NCI-H2196 (cell line): ENCODE results near the gene ABCA6.

Experiments used
- DNase-seq: peaks from one replicate; lab custom pipeline; 2025; ENCODE audit not compliant: unreplicated experiment; lab: John Stamatoyannopoulos, UW

The ABCA6 gene

DNA sequence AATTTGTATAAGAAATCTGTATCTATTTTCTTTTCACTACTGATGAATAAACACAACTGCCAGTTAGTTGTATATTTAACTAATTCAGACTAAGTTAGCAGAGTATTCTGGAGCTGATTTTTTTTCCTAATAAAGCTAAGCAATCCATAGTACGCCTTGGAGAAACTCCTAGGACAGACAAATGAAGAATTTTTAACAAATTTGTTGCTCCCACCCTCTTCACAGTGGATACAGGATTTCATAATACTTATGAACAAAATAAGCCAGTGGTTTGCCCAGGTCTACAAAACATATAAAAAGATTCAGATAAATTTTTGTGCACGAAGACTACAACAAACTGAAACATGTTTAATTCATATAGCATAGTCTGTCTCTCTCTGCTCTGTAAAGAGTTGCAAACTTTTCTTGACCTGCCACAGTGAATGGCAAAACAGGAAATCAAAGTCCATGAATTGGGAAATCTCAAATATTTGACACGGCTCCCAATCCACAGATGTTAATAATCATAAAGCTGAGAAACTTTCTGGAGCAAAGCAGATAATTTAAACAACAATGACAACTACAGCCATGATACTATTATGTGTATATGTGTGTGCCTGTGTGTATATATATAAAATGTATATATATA lies 594 bp upstream of the ABCA6 start:
- DNase-seq: no peak

DNA sequence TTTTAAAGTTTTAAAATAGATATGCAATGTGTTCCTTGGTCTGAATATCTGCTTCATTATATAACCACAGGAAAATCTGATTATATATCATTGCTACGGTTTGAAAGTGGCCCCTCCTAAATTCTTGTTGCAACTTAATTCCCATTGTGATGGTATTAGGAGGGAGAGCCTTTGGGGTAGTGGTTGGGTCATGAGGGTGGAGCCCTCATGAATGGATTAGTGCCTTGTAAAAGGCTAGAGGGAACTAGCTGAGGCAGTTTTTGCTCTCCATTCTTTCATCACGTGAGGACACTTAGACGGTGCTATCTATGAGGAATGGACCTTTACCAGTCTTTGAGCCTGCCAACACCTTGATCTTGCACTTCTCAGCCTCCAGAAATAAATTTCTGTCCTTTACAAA lies 7.6 kb downstream of the ABCA6 start:
- no peak for DNase-seq

DNA sequence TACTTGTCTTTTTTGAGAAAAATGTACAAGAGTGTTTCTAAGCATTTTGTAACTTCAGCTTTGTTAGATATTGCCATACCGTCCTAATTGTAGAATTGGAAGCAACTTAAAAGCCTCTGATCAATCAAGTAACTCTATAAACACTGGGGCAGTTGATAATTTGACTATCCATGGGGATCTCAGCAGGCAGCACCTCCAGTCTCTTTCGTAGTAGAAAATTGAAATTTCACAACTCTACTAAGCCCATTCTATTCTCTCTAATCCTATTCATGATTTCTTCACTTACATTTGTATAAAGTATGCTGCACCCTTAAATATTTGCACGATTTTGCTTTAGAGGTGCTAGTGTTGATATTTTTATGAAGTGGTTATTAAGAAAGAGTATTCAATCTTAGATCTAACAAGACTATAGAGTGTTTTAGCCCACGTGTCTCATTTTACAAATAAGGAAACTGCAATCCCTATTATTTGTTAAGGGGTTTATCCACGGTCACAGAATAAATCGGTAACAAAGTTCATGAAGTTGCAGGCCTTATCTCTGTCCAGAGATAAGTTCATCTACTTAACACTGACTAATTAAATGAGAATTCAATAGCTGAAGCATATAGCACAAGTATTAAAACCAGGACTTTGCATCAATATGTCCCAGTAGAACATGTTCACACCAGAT lies 10.9 kb downstream of the ABCA6 start:
- DNase-seq: no peak

DNA sequence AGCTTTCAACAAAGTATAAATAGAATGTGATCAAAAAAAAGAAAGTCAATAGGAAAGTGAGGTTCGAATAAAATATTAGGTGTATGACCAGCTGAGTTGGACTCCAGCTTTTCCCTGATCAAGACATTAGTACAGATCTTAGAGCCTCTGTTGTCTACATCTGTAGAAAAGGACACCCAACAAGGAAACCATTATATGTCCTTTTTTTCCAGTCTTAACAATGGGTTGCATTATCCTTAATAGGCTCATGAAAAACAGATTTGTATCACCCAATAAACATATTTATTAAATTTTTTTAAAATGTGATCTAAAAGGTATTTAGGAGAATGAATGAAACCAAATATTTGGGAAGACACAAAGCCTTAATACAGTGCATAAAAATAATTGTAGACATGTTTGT lies 18.1 kb downstream of the ABCA6 start:
- no peak for DNase-seq

DNA sequence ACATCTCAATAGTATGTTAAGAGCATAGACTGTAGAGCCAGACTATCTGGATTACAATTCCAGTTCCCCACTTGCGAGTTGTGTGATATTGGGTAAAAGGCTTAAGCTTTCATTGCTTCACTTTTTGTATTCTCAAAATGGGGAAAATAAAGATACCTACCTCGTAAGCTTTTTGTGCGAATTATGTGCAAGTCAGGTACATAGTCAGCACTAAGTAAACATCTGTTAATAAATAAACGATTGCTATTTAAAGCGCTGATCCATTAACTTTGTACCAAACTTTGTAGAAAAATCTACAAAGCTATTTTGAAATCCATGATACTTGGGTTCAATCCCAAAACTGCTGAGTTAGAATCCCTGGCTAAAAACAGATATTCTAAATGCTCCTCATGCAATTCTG lies 19.6 kb downstream of the ABCA6 start:
- DNase-seq: no peak

DNA sequence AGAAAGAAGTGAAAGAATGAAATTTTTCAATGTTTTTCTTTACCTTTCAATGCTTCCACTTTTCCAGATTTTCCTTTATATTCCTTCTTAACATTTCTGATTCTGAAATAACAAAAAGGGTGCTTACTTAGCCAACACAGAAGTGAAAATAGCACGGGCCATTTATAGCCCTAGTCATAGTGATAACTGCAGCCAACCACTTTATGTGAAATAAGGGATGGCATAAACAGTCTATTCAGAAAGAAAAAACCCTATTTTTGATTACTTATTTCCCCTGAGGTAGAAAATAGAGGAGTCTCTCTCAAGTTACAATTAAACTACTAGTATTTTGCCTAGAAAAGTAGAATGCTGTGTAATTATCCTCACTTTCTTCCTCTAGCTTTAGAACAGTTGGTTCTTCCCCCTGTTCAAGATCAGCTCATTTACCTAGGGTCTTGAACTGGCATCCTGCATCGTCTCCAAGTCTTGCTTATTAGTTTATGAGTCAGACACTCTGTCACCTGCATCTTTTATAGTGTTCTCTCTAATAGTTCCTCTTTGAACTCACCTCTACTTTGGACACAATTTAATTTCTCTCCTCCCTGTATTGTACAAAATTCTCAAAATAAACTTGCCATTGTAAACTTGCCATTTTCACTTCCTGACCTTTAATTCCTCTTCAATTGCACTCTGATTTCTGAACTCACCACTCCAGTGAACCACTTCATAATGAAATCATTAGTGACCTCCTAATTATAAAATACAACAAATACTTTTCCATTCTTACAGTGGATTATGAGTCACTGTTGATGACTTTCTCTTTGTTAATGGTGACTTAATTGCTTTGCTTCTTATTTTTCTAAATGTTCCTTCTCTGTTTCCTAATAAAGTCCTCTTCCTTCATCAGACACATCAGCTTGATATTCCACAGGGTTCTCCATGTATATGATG lies 23.6 kb downstream of the ABCA6 start:
- no peak for DNase-seq

DNA sequence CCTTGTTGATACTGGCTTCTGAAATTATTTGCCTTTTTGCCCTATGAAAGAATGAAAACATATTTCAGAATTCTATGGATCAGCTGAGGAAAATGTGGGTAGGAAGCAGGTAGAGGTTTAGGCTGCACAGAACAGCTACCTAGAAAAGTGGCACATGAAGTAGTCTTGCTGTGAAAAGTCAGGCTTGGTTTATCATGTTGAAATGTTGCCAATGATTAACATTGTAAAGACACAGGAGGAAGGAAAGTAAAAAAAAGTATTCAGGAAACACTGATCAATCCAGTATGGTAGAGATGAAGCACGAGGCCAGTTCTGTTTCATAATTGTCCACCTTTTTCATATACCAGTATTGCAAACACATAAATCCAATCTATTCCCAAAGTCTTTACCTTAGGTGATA lies 29.9 kb downstream of the ABCA6 start:
- DNase-seq: no peak

DNA sequence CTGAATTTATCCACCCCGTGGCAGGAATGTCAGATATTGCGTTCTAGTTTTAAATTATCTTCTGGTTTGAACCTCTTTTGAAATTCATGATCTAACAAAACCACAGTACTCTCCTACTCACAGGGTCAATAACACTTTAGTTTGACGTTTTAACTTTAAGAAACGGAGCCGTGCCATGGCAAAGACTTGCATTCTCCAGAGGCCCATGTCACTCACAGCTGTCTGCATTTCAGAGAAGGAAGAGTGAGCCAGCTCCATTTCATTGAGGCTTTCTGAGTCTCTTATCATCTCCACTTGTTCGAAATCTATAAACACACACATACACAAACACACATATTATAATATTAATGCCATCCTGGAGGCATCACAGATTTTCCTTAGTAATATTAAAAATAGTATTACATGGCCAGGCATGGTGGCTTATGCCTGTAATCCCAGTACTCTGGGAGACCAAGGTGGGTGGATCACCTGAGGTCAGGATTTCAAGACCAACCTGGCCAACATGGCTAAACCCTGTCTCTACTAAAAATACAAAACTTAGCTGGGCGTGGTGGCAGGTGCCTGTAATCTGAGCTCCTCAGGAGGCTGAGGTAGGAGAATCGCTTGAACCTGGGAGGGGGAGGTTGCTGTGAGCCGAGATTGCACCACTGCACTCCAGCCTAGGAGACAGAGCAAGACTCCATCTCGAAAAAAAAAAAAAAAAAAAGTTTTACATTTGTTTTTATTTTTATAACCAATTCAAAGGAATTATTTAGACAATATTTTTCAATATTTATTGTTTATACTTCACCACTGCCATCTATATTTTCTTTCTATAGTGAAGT lies 35.6 kb downstream of the ABCA6 start:
- no peak for DNase-seq

DNA sequence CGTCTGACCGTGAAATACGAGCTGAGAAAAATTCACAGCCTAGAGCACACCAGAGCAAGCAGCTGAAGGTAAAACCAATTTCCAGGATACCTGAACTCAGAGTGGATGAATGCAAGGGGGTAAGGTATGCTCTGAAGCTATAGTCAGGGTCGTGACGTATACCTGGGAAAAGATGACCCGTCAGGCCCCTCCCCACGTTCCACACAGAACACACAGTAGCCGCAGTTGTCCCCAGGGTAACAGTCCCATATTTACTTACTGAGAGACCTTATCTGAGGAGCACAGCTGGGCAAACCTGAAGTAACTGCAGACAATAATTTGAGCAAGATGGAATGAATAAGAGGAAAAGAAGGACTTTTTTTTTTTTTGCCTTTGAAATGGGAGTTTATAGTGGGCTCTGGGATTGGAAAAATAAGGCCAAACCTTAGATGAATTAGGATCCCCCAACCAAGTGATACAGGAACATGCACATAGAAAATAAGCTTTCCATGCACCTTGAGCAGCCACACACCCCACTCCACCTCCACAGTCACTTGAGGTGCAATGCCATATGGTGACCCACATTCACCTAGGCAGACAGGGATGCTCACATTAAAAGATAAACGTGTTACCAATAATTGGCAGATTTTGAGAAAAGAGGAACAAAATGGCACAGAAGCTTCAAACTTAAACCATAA lies 38.0 kb downstream of the ABCA6 start:
- no peak for DNase-seq

DNA sequence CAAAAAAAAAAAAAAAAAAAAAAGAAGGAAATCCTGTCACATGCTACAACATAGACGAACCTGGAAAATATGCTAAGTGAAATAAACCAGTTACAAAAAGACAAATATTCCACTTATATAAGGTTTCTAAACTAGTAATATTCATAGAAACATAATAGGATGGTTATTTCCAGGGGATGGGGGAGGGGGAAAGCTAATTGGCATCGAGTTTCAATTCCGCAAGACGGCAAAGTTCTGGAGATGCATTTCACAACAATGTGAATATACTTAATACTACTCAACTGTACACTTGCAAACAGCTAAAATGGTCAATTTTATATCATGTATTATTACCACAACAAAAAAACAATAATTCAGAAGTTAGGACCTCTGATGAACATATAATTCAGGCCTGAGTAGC lies 43.1 kb downstream of the ABCA6 start:
- DNase-seq: no peak

DNA sequence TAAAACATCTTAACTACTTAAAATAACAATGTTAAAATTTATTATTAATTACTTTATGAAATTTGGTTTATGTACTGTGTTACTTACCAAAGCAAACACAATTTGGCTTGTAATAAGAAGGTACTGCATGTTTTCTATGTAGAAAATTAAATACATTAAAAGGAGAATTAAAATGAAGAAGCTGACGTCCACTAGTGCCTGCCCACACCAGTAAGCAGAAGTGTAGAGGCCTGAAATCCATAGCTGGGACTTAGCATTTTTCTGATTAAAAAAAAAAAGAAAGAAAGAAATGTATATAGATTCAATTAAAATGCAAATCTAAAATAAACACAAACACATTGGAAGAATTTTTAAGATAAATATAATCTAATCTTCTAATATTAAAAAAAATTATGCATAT lies 45.2 kb downstream of the ABCA6 start:
- no peak for DNase-seq

DNA sequence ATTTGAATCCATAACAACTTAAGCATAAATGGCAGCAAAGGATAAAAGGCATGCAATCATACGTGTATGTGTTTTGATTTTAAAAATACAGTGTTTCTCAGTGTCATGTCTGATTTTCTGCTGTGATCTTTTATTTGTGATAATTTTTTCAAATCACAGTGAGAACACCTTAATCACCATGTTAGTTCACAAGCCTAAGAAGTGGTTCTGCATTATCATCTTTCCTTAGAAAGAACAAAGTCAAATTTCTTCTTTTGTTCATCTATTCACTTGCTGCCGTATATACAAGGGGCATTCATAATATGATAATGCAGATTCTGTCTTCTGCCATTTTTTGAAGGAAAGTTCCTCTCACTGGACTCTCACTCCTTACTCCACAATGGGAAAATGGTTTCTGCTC lies 47.7 kb downstream of the ABCA6 start:
- DNase-seq: no peak

DNA sequence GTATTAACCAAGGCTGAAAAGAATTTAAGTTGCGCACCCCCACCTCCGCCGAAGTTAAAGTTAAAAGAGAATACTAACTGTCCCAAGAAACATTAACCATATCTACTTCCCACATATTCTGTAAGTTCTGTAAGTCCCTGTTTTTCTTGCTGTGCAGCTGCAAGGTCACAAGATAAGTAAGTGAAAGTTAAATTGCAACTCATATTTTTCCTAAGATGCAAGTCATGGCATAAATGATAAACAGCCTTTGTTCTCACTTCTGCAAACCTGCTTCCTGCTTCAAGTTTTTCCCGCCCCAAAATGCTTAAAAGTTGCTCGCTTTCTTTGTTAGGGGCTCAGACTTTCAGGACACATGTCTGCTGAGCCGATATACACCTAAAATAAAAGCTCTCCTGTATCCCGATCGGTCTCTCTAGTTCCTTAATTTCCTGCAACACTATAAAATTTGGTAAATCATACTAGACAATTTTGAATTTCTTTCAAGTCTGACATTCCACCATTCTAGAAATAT lies 48.4 kb downstream of the ABCA6 start:
- no peak for DNase-seq

DNA sequence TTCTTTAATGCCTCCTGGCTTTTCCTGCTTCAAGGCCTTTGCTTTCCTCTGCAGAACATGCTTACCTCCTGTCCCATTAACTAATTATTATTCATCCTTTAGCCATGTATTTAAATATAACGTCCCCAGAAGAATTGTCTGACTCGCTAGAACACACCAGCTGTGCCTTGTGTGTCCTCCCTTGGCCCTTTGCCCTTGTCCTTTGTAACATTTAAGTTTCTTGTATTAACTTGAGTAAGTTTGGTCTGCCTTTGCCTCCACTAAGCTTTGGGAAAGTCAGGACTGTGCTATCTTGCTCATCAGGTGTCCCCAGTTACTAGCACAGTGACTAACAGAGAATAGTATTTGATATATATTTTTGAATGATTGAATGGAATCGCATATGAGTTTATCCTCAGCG lies 51.3 kb downstream of the ABCA6 start:
- DNase-seq: no peak

DNA sequence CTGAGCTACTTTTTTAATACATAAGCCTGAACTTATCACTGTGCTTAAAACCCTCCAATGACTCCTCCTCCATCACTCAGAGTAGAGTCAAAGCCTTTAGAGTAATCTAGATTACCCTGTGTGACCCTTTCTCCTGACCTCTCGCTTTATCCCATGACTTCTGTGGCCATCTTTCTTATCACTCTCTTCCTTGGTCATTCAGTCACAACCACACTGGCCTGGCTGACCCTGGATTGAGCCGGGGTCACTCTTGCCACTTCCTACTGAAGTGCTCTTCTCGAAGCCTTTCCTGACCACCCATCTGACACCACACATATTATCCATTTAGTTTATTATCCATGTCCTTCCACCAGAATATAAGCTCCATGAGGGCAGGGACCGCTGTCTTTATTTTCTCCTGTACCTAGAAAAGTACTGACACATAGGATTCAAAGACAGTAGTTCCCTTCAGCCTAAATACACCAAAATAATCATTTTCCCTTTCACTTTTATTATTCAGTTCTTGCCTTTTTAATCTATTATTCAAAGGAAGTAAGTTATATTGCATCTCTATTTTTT lies 53.0 kb downstream of the ABCA6 start:
- no peak for DNase-seq

DNA sequence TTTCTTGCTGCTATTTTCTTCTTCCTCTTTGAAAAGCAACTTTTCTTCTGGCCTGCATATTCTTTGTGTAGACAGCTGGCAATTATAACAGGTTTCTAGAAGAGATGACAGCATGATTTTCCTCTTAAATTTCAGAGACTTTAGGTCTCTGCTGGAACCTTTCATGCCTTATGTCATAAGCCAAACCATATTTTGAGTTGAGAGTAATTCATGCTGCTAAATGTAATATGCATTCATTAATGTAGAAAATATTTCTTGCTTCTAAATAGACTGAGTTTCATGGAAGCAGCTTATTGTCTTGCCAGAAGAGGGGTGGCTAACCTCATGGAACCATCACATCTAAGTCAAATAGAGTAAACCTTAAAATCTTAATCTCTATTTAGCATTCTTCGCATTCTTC lies 55.1 kb downstream of the ABCA6 start:
- no peak for DNase-seq

DNA sequence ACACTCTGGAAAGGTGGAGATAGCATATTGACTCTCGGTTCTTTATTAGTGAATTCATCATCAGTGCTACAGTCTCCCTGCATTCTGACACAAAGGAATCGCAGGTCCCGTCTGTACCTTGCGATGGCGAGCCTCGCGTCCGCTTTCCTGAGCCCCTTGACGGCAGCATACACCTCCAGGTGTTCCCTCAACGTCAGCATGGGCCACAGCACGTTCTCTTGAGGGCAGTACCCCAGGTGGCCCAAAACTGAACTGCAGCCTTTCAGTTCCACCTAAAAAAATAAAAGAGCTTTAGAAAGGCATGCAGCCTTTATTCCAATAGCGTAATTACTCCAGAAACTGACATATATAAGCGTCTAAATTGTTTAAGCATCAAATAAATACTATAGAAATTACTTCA lies 56.8 kb downstream of the ABCA6 start:
- DNase-seq: no peak

DNA sequence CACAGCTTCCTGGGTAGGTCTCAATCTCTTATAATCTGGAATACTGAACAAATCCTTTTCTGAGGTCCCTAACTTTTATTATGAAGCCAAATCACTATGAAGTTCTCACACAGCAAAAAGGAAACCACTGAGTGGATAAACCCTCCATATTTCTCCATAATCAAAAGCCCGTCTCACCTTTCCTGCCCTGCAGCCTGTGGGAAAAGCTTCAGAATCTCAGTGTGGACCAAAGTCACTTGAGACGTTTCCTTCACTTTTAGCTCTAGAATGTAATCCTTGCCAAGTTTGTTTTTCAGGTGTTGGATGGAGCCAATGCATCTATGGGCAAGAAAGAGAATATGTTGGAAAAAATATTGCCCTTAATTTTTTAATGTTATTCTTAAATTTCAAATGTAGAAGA lies 59.0 kb downstream of the ABCA6 start:
- DNase-seq: no peak

DNA sequence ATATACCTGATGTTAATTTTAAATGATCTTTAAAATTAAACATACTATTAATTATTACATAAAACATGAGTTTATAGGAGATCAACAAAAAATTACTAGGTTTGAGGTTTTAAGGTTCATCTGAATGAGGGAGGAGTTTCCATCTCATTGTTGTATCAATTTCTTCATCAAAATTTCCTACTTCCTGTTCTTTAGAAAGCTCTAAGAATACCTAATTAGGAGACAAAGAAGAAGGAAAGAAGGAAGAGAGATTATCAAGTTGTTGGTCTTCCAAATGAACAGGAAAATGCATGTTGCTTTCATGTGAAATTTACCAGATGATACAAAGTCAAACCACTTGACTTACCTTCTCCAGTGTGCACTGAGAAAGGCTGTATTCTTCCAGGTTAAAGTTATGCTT lies 62.8 kb downstream of the ABCA6 start:
- no peak for DNase-seq

DNA sequence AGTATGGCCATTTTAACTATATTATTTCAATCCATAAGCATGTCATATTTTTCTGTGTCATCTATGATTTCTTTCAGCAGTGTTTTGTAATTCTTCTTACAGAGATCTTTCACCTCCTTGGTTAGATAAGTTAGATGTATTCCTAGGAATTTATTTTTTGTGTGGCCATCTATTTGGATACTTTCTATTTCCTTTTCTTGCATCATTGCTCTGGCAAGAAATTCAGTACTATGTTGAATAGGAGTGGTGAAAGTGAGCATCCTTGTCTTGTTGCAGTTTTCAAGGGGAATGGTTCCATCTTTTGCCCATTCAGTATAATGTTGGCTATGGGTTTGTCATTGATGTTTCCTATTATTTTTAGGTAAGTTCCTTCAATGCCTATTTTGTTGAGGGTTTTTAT lies 65.9 kb downstream of the ABCA6 start:
- no peak for DNase-seq
